HT-29 (cell line): ENCODE measurements around the gene TP53TG3D. TPM values are rescaled to one million over a fixed set of nuclear protein-coding genes. Genes with fewer than 3 reads are reported as not detected.
"Not testable (repeated sequence)": the region's sequence is repeated elsewhere in the genome, so short reads cannot be mapped to it uniquely, and the experiment has no call there.

Experiments used
- DNase-seq: peaks from one replicate; pipeline ENCODE4 v3.0.0-alpha.2; 2015; ENCODE audit warnings: low spot score
- small RNA-seq: library from RNA; depleted of rRNA; stranded (forward); fragments of <200 nt; gene quantifications from one replicate; pipeline ENCODE3, GENCODE V24; 2014
- total RNA-seq: library from RNA; depleted of rRNA; stranded (reverse); fragments of >200 nt; shearing (Covaris generic); gene quantifications from 2 replicates; pipeline ENCODE4 v1.2.3, GENCODE V29; 2014; rRNA removed

The TP53TG3D gene, protein sequence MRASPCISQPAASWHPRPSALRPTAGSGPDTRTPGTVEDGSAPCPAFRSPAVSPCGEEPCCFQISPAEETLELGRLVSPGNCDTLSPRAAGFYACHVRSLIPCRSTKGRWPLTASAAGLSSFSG
- not detected in 2 replicates for total RNA-seq

DNA sequence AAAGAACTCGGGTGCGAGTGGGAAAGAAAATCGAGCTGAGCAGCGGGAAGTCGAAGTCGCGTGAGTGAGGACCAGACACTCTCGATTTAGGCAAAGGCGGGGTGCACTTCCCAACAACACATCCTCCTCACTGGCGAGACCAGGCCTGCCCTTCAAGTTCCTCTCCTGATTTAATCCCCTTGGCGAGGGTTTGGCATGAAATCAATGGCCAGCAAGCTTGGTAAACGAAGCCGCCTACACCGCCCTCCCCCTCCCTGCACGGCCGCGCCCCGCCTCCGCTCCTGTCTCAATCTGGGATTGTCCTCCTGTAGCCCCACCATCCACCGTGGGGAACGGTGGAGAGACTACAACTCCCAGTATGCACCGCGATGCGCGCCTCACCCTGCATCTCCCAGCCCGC, at the start of gene TP53TG3D:
TSS of gene TP53TG3D (plus strand) at position 301 of the 400 bp plus-strand sequence. CDS start at position 369, 68 bp downstream.
- not testable (repeated sequence) for DNase-seq

DNA sequence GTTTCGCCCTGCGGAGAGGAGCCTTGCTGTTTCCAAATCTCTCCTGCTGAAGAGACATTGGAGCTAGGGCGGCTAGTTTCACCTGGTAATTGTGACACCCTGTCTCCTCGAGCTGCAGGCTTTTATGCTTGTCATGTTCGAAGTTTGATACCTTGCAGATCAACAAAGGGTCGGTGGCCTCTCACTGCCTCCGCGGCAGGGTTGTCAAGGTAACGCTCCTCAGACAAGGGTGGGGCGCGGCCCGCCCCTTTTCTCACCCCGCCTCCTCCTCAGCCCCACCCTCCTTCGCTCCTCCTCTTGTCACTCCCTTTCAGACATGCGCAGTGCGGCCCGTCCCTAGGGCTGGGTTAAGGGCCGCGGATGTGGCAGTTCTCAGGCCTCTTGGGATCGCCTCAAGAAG, 421 bp downstream of the TP53TG3D start:
- DNase-seq, result not testable (repeated sequence)

DNA sequence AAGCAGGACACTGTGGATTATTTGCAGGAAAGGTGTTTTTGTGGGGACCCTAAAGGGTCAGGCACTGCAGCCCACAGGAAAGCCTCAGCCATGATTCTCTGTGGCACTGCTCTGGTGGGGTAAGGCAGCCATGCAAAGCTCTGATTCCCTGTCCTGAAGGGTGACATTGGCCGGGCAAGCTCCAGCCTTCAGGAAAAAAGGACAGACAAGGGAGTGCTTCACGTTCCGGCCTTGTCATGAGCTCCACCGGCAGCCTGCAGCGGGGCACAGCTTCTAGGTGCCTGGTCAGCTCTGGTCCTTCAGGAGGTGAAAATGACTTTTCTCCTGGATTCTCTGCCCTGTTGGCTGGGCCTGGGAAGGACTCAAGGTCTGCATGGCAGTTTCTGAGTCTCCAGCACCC, 8.4 kb downstream of the TP53TG3D start:
- not testable (repeated sequence) for DNase-seq

DNA sequence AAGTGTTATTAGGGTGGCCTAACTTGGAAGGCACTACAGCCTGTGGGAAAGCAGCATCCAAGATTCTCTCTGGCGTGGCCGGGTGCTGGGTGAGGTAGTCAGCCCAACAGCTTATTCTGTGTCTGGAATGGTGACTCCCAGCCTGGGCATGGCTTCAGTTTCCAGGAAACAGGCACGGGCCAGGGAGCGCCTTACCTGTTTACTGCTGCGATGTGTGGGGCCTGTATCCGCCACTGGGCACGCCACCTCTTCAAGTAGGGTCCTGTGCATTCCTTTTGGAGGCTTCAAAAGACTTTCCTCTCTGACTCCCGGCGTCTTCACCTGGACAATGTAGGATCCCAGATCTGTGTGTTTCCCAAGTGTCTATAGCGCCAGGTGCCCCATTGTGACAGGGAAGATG, 10.5 kb downstream of the TP53TG3D start:
- not testable (repeated sequence) for DNase-seq

DNA sequence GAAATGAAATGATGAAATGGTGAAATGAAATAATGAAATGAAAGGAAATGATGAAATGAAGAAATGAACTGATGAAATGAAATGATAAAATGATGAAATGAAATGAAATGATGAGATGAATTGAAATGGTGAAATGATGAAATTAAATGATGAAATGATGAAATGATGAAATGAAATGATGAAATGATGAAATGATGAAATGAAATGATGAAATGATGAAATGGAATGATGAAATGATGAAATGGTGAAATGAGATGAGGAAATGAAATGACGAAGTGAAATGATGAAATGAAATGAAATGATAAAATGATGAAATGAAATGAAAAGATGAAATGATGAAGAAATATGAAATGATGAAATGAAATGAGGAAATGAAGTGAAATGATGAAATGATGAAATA, 28.8 kb downstream of the TP53TG3D start:
- DNase-seq, result not testable (repeated sequence)

DNA sequence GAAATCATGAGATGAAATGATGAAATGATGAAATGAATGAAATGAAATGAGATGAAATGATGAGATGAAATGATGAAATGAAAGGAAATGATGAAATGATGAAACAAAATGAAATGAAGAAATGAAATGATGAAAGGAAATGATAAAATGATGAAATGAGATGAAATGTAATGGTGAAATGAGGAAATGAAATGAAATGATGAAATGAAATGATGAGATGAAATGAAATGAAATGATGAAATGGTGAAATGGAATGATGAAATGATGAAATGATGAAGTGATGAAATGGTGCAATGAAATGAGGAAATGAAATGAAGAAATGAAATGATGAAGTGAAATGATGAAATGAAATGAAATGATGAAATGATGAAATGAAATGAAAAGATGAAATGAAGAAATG, 29.9 kb downstream of the TP53TG3D start:
- not testable (repeated sequence) for DNase-seq

DNA sequence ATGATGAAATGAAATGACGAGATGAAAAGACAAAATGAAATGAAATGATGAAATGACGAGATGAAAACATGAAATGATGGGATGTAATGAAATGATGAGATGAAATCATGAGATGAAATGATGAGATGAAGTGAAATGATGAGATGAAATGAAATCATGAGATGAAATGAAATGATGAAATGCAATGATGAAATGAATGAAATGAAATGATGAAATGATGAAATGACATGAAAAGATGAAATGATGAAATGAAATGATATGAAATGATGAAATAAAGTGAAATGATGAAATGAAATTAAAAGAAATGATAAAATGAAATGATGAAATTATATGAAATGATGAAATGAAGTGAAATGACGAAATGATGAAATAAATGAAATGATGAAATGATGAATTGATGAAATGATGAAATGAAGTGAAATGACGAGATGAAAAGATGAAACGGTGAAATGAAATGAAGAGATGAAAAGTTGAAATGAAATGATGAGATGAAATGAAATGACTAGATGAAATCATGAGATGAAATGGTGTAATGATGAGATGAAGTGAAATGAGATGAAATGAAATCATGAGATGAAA, 30.9 kb downstream of the TP53TG3D start:
- not testable (repeated sequence) for DNase-seq

DNA sequence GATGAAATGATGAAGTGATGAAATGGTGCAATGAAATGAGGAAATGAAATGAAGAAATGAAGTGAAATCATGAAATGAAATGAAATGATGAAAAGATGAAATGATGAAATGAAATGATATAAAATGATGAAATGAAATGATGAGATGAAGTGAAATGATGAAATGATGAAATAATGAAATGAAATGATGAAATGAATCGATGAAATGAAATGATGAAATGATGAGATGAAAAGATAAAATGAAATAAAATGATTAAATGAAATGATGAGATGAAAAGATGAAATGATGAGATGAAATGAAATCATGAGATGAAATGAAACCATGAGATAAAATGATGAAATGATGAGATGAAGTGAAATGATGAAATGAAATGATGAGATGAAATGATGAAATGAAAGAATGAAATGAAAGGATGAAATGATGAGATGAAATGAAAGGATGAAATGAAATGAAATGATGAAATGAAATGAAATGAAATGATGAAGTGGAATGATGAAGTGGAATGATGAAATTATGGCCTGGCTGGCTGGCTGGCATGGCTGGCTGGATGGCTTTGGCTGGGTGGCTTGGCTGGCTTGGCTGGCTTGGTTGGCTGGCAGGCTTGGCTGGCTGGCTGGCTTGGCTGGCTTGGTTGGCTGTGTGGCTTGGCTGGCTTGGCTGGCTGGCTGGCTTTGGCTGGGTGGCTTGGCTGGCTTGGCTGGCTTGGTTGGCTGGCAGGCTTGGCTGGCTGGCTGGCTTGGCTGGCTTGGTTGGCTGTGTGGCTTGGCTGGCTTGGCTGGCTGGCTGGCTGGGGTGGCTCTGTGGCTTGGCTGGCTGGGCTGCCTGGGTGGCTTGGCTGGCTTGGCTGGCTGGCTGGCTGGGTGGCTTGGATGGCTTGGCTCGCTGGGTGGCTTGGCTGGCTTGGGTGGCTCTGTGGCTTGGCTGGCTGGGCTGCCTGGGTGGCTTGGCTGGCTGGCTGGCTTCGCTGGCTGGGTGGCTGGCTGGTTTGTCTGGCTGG, 32.0 kb downstream of the TP53TG3D start:
- not testable (repeated sequence) for DNase-seq

DNA sequence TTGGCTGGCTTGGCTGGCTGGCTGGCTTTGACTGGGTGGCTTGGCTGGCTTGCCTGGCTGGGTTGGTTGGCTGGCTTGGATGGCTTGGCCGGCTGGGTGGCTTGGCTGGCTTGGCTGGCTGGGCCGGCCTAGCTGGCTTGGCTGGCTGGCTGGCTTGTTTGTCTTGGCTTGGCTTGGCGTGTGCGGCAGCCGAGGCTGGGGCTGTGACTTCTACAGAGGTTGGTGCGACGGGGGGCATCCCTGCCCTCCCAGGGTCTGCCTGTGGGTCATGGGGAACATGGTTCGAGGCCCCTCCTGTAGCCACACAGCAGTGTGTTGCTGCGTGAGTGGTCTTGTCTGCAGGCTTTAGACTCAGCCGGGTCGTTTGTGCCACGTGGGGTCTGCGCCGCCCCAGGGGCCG, 33.1 kb downstream of the TP53TG3D start:
- DNase-seq, result not testable (repeated sequence)

DNA sequence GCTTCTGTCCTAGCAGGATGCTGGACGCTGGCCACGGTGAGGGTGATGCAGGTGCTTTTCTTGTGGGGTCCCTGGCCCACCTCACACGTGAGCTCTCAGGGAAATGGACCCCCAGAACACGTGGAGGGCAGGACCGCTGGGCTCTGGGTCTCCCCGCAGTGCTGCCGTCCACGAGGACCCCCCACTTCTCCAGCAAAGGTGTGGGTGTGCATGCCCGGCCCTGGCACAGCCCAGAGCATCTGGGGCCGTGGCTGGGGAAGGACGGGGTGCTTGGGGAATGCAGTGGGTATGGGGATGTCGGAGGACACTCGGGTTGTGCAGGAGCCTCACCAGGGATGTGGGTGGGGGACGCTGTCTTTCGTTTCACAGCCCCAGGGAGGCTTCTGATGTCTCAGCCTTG, 34.7 kb downstream of the TP53TG3D start:
- DNase-seq, result not testable (repeated sequence)

DNA sequence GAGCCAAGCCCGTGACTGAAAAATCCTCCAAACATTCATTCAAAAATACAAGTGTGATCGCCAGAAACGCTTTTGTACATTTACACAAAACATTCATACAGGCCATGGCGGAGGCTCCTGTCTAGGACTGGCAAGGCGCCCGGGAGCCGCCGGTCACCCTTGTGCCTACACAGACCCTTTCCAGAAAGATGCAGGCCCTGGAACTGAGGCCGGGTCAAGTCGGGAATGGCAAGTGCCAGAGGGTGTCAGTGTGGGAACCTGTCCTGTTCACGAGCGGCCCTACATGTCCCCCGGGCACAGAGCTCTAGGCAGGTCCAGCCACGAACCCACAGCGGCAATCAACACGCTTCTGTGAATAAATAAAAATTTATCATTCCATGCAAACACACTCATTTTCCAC, 36.1 kb downstream of the TP53TG3D start:
- not testable (repeated sequence) for DNase-seq

DNA sequence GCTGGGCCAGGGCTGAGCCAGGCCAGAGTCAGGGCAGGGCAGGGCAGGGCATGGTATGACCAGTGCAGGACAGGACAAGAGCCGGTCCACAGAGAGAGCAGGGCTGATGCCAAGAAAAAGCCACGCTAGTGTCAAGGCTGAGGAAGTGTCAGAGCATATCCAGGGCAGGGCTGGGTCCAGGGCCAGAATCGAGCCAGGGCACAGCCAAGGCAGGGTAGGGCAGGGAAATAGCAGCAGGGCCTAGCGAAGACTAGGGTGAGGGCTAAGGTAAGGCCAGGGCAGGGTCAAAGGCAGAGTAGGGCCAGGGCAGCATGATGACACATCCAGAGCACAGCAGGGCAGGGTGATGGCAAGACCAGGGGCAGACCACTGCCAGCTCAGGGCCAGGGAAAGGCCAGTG, 49.7 kb downstream of the TP53TG3D start:
- not testable (repeated sequence) for DNase-seq

Small RNA genes lying within 50 kb of the gene (small RNA-seq; reads per million reads assigned to genes)
- gene AC133485.1 (not detected), gene AC140878.1 (not detected)
